ENCODE measurements around the gene TBC1D10A.

- TF ChIP-seq CTCF (IDR thresholded peaks at IDR 0.05) (no peak), POLR2AphosphoS5 (IDR thresholded peaks at IDR 0.05) (no peak)
Observed at GRCh38 chr22:30284666-30285065, 42.1 kb downstream of the TBC1D10A start.

Measured in prostate gland (tissue), 2 donors.